ENCODE data around the gene PHLDB2. TPM values are rescaled to one million over a fixed set of nuclear protein-coding genes. Genes with fewer than 3 reads are reported as not detected.

The PHLDB2 gene
- total RNA-seq, 1 donor from 2014 or later: 2.5 TPM

DNA sequence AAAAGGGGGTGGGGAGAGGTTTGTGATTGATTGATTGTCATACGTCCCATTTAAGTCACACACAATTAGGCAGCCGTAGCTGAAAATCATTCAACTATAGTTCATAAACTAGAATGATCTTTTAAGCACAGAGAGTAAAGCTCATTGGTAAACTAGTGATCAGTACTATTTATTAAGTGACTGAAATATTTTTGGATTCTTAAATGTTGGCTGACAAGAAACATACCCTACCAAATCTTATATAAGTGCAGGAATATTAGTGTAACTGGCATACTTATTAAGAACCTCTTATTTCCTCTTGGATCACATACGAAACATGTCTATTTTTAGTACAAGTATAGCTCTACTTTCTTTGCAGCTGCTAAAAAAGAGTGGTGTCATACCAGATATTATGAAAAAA lies 111.3 kb downstream of the PHLDB2 start:
- H3K4me3 Mint-ChIP-seq: no peak overlapping the region
- TF ChIP-seq, protein P1, sequence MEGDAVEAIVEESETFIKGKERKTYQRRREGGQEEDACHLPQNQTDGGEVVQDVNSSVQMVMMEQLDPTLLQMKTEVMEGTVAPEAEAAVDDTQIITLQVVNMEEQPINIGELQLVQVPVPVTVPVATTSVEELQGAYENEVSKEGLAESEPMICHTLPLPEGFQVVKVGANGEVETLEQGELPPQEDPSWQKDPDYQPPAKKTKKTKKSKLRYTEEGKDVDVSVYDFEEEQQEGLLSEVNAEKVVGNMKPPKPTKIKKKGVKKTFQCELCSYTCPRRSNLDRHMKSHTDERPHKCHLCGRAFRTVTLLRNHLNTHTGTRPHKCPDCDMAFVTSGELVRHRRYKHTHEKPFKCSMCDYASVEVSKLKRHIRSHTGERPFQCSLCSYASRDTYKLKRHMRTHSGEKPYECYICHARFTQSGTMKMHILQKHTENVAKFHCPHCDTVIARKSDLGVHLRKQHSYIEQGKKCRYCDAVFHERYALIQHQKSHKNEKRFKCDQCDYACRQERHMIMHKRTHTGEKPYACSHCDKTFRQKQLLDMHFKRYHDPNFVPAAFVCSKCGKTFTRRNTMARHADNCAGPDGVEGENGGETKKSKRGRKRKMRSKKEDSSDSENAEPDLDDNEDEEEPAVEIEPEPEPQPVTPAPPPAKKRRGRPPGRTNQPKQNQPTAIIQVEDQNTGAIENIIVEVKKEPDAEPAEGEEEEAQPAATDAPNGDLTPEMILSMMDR (IDR thresholded peaks at IDR 0.05): no peak
- peaks cover 5% of the 10 kb centered on the region for H3K4me1 Mint-ChIP-seq
- no peak overlapping the region for H3K27ac Mint-ChIP-seq
- POLR2A ChIA-PET: no interaction called here
- CTCF ChIA-PET: interaction anchor here (1.0 to 8.0 kb wide), 5 partner anchors 43 to 355 kb away, joined by 3 to 263 read pairs (median 4); no protein-coding TSS in a partner anchor
- DNase-seq (no peak), ATAC-seq (ENCODE audit: low read depth) (no peak)
- no peaks in the 10 kb centered on the region for H3K9me3 Mint-ChIP-seq
- no peaks in the 10 kb centered on the region for H3K27me3 Mint-ChIP-seq
- H3K36me3 Mint-ChIP-seq (ENCODE audit: low read depth): no peaks in the 10 kb centered on the region
- intact Hi-C loops (cut with micrococcal nuclease): no loop called here

DNA sequence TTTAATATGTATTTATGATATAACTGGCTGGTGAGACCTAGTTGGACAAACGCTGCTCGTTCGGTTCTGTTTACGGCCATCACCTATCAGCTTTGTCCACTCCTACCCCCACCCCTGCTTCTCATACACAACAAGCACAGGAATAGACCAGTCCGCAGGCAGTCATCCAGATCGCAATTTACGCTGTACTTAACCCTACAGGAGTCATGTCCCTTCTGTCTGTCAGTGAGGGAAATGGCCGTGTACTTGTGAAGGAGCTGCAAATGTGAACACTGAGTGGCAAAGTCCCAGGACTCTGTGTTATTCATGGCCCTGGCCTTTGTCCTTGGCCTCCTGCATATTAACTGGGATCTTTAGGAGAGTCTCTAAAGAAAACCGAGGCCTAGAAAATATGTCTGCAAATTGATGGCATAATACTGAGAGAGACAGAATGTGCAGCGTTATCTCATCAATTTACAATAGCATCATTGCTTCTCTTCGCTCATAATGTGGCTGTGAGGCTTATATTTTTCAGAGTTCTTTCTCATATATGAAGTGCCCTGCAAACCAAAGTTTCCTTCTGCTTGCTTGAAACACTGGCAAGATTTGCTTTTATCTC lies 112.6 kb downstream of the PHLDB2 start:
- DNase-seq (no peak), ATAC-seq (ENCODE audit: low read depth) (no peak)
- Mint-ChIP-seq H3K27me3 (no peaks in the 10 kb centered on the region), H3K4me3 (no peak overlapping the region), H3K9me3 (no peaks in the 10 kb centered on the region), H3K4me1 (peaks cover 5% of the 10 kb centered on the region), H3K36me3 (ENCODE audit: low read depth) (no peaks in the 10 kb centered on the region), H3K27ac (no peak overlapping the region)
- POLR2A ChIA-PET: no interaction called here
- intact Hi-C loops (cut with micrococcal nuclease): no loop called here
- TF ChIP-seq, protein P1 (IDR thresholded peaks at IDR 0.05): no peak
- CTCF ChIA-PET: interaction anchor here (0.7 to 8.0 kb wide), 4 partner anchors 17 to 254 kb away, joined by 3 to 263 read pairs (median 4); no protein-coding TSS in a partner anchor

DNA sequence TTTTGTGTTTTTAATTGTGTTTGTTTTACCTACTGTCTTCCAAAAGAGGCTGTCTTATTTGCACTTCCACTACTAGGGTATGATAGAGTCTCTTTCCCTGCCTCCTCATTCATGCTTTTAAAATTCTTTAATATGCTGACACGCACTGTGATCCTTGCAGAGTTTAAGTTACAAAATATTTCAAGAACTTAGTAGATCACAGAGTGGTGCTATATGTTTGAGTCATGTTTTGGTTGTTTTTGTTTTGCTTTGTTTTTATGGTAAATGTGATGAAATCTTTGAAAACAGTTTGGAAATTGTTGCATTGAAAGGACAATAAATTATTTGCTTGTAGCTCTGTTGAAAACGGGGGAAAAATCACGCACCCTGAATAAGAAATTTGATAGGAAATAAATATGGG lies 113.8 kb downstream of the PHLDB2 start:
- DNase-seq: no peak
- Mint-ChIP-seq H3K36me3 (ENCODE audit: low read depth) (no peaks in the 10 kb centered on the region), H3K27me3 (no peaks in the 10 kb centered on the region), H3K27ac (no peak overlapping the region), H3K9me3 (no peaks in the 10 kb centered on the region), H3K4me3 (no peak overlapping the region), H3K4me1 (no peaks in the 10 kb centered on the region)
- TF ChIP-seq, protein P1 (IDR thresholded peaks at IDR 0.05): no peak
- intact Hi-C loops (cut with micrococcal nuclease): no loop called here
- ChIA-PET POLR2A (no interaction called here), CTCF (interaction anchor here (1.6 kb wide), 1 partner anchor 16 kb away, joined by 3 read pairs; no protein-coding TSS in a partner anchor)
- ATAC-seq (ENCODE audit: low read depth): no peak

DNA sequence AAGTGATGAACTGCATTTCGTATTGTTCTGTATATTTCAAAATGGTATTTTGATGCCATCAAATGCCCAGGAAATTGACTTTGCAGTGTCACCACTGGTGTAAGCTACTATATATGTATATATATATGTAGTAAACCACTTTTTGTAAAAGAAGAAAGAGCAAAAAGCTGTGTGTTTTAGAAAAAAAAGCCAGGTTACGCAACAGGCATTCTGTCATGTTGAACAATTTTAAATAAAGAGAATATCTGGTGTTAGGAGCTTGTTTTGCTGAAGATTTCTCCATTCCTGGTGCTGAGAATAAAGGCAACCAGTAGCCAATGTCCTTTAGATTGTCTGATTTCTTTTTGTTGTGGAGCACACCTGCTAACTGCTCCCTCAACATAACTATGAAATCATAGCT lies 116.1 kb downstream of the PHLDB2 start:
- Mint-ChIP-seq H3K36me3 (ENCODE audit: low read depth) (peaks cover 5% of the 10 kb centered on the region), H3K4me3 (no peak overlapping the region), H3K4me1 (peaks cover 12% of the 10 kb centered on the region), H3K27me3 (no peaks in the 10 kb centered on the region), H3K9me3 (no peaks in the 10 kb centered on the region), H3K27ac (no peak overlapping the region)
- ATAC-seq (ENCODE audit: low read depth) (no peak), DNase-seq (no peak)
- ChIA-PET POLR2A (no interaction called here), CTCF (interaction anchor here (1.4 to 1.5 kb wide), 2 partner anchors 254 to 306 kb away, joined by 3 to 4 read pairs; no protein-coding TSS in a partner anchor)
- TF ChIP-seq, protein P1 (IDR thresholded peaks at IDR 0.05): no peak
- intact Hi-C loops (cut with micrococcal nuclease): loop anchor here (5.0 kb wide), 1 partner anchor 903 kb away; the partner anchor contains the start of gene NECTIN3

DNA sequence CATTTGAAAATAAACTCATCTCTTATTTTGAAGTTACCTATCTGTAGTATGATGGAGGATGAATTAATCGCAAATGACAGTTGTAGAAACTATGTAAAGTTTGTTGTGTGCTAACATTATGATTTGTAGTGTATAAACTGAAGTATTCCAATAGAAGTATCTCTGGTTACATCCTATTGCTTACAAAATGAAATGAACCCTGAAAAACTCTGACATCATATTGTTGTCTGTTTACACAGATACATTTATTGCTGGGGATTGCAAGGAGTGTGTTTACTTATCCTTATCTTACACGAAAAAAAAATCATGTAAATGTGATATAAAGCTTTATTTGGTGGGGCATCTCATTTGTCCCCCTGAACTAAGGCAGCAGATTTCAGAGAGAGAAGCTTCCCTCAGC lies 117.2 kb downstream of the PHLDB2 start:
- ATAC-seq (ENCODE audit: low read depth) (no peak), DNase-seq (no peak)
- no peaks in the 10 kb centered on the region for H3K9me3 Mint-ChIP-seq
- TF ChIP-seq, protein P1 (IDR thresholded peaks at IDR 0.05): no peak
- H3K4me1 Mint-ChIP-seq: peaks cover 24% of the 10 kb centered on the region
- no peaks in the 10 kb centered on the region for H3K27me3 Mint-ChIP-seq
- ChIA-PET CTCF (no interaction called here), POLR2A (no interaction called here)
- H3K36me3 Mint-ChIP-seq (ENCODE audit: low read depth): peaks cover 6% of the 10 kb centered on the region
- H3K4me3 Mint-ChIP-seq: no peak overlapping the region
- H3K27ac Mint-ChIP-seq: no peak overlapping the region
- intact Hi-C loops (cut with micrococcal nuclease): loop anchor here (5.0 kb wide), 1 partner anchor 904 kb away; the partner anchor contains the start of gene NECTIN3
